HG03025 (cell line): ENCODE measurements around the gene TSPEAR.

Experiments
- ATAC-seq: cut with Tn5 transposase; IDR thresholded peaks from one replicate; pipeline ENCODE4 v1.9.1; 2021; ENCODE audit warnings: mild to moderate bottlenecking, moderate library complexity; ENCODE audit not compliant: unreplicated experiment, low FRiP score

The TSPEAR gene

DNA sequence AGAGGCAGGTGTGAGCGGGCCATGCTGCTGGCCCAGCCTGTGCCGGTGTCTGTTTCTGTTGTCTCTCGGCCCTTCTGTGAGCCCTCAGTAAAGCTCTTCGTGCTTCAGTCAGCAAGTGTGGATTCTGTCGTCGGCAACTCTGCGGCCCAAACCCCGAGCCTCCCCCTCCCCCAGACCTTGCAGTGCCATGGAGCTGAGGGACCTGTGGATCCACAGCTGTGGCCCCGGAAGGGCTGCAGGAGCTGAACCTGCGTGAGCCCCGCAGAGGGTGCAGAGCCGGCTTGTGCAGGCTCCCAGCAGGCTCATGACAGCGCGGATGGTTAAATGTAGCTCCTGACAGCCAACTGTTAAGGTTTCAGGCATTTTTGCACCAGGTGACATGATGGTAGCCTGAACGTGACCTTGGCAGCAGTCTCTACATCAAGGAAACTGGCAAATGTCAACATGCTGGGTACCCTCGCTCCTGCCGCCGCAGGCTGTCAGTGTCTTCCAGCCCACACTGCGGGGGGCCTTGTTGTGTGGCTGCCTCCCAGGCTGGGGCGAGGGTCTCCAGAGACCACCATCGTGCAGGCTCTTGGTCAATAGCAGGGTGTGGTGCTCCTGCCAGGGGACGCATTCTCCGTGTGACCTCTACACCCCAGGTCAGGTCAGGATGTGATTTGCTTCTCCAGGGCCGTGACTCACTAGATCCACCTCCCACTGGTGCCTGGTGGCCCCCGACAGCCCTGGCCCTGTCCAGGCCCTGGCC, 249.1 kb downstream of the TSPEAR start:
- ATAC-seq: no peak

- no peak for ATAC-seq
These were observed 249.8 kb downstream of the TSPEAR start for GRCh38 chr21:44461464-44462001.

- ATAC-seq: no peak
These were observed 250.4 kb downstream of the TSPEAR start for GRCh38 chr21:44461005-44461404.

- ATAC-seq: no peak
These were observed 251.0 kb downstream of the TSPEAR start for GRCh38 chr21:44460441-44460755.

GRCh38 chr21:44459712-44460440, 251.5 kb downstream of the TSPEAR start:
- no peak for ATAC-seq

DNA sequence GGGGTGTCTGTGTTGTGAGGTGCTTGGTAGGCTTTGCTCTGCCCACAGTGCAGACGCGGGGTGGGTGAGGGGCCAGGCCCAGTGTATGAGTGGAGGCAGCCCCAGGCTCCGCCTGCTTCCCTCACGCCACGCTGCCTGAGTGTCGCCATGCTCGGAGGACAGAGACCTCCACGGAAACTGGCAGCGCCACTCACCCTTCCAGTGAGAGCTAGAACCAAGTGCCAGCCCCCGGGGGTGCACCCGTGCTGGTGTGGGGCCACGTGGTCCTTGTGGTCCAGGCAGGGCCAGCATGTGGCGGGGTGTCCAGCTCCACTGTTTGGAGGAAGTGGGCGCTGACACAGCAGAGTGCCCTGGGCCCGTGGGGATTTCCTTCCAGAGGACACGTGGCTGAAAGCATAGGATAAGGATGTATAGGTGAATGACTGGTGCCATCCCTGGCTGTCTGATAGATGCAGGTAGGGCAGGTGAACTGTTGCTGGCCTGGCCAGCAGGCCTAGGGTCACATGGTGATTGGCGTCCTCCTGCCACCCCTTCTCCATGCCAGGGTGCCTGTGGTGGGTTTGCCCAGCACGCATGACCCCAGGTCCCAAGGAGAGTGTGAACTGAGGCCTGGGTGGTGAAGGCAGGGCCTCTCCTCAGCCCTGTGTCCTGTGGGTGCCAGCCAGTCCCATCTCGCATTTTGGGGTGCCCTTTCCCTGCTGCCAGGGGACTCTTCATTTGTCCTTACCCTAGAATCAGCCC, 252.2 kb downstream of the TSPEAR start:
- no peak for ATAC-seq

DNA sequence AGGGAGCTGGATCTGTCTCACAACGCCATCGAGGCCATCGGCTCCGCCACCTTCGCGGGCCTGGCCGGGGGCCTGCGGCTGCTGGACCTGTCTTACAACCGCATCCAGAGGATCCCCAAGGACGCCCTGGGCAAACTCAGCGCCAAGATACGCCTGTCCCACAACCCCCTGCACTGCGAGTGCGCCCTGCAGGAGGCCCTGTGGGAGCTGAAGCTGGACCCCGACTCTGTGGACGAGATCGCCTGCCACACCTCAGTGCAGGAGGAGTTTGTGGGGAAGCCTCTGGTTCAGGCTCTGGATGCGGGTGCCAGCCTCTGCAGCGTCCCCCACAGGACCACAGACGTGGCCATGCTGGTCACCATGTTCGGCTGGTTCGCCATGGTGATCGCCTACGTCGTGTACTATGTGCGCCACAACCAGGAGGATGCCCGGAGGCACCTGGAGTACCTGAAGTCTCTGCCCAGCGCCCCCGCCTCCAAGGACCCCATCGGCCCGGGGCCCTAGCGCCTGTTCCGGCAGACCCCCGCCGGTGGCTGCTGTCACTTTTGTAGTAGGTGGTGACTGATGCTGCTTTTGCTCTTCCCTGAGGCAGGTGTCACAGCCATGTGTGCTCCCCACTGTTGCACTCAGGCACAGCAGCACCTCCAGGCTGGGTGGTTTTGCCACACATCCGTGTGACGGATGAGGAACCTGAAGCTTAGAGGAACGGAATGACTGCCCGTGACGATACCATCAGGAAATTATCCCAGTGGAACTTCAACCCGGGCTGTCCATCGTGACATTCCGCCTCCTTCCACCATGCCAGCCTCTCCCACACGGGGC, 254.2 kb downstream of the TSPEAR start:
- ATAC-seq: no peak

DNA sequence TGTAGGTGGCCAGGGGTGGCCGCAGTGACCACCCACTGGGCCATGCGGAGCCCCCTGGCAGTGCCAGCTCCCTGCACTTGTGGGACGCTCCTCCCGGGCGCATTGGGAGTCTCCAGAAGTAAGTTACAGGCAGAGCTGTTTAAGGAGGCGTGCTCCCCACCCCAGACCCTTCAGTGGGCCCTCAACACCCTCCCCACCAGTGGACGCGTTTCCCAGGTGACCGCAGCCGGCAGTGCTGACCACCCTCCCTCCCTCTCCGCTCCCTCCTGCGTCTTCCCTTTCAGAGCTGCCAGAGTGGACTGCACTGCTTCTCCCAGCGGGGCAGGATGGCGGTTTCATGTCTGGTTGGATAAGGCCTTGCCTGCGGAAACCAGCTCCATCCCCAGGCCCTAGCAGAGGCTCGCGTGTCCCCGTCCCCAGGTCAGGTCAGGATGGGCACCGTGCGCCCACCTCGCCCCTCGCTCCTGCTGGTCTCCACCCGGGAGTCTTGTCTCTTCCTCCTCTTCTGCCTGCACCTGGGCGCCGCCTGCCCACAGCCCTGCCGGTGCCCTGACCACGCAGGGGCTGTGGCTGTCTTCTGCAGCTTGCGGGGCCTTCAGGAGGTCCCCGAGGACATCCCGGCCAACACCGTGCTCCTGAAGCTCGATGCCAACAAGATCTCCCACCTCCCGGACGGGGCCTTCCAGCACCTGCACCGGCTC, 255.0 kb downstream of the TSPEAR start:
- ATAC-seq: no peak

GRCh38 chr21:44455524-44456213, 255.7 kb downstream of the TSPEAR start:
- ATAC-seq: no peak

DNA sequence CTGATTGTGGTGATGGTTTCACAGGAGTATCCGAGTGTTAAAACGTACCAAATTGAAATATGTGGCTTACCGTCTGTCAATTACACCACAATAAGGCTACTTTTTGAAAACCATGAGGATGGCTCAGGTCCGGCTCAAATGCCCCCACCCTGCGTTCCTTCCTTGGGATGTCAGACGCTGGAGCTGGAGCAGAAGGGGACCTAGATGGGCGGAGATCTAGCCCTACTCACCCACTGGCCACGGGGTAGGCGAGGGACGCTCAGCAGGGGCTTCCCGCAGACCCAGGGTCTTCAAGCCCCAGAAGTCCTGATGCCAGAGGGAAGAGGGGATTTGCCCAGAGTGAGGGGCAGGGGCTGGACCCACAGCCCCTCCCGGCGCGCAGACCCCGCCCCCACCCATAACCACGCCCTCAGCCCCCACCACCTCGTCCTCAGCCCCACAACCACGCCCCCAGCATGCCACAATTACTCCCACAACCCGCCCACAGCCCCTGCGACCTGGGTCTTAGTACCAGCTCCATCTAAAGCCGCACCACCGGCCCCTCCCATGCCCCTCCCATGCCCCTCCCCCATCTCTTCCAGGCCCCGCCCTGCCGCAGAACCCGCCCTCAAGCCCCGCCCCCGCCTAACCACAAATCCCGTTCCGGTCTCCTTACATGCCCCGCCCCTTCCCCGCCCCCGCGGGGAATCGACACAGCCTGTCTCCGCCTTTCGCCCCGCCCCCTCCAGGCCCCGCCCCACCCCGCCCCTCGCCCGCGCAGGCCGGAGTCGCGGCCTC, 256.4 kb downstream of the TSPEAR start, which contains the start of gene LRRC3:
LRRC3 (plus strand) TSS at position 764 of the 777 bp plus-strand sequence. CDS start 1,135 bp downstream, outside the sequence.
- no peak for ATAC-seq

- ATAC-seq: no peak
These were observed 257.3 kb downstream of the TSPEAR start for GRCh38 chr21:44454058-44454457.

DNA sequence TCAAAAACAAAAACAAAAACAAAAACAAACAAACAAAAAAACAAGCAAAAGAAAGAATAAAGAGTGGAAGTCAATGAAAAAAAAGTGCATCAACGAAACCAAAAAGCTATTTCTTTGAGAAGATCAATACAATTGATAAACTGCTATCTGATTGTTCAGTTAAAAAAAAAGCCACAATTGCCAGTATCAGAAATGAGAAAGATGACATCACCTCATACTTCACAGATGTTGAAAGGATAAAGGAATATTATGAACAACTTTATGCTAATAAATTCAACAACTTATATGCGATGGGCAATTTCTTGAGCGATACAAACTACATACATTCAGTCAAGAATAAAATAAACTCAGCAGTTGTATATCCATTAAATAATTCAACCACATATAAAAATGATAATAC, 258.3 kb downstream of the TSPEAR start:
- no peak for ATAC-seq

DNA sequence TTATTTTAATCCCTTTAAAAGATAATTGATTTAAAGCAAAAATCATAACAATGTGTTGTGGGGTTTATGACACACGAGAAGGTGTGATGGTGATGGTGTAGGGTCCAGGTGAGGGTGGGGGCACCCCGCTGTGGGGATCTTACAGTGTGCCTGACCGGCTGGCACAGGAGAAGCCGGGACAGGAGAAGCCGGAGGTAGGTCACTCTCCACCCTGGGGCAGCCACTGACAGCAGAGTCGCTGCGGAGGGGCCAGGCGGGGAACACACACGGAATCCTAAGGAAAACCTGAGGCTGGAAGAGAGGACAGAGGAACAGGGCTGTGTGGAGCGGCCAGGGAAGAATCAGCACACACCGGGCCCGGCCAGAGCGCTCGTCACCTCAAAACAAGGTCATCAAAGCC, 260.4 kb downstream of the TSPEAR start:
- no peak for ATAC-seq

GRCh38 chr21:44450402-44450801, 261.0 kb downstream of the TSPEAR start:
- ATAC-seq: no peak

DNA sequence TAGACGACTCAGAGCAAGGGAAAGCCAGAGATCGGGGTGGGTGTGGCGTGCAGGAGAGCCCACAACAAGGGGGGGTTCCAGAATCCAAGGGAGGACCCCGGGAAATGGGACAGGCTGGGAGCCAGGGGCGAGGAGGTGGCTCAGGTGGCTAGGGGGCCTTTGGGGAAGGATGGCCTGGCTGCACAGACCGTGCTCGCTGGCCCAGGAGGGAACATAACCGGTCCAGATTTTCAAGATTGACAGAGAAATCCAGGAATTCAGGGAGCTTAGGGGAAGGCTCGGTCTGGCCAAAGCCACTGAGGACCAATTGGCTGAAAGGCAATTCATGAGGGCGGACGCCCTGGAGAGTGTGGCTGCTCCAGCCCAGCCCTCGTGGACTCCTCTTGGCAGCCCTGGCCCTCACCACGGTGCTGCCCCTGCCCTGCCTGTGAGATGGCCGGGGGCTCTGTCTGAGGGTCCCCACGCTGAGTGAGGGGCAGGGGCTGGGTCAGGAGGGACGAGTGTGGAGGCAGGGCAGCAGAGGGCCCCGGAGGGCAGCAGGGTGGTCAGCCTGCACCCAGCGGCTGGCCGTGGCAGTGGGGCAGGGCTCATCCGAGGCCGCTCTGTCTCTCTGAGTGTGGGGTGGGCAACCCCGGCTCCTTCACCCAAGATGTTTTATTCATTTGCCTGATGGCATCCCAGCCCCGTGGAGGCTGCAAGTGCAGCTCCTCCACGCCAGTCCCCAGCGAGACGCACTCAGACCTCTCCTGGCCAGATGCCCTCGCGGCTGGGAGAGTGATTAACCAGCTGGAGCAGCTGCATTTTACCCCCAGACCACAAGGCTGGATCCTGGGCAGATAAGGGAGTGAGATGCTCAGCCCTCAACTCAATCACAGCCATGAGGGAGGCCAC, 261.7 kb downstream of the TSPEAR start:
- ATAC-seq: no peak

DNA sequence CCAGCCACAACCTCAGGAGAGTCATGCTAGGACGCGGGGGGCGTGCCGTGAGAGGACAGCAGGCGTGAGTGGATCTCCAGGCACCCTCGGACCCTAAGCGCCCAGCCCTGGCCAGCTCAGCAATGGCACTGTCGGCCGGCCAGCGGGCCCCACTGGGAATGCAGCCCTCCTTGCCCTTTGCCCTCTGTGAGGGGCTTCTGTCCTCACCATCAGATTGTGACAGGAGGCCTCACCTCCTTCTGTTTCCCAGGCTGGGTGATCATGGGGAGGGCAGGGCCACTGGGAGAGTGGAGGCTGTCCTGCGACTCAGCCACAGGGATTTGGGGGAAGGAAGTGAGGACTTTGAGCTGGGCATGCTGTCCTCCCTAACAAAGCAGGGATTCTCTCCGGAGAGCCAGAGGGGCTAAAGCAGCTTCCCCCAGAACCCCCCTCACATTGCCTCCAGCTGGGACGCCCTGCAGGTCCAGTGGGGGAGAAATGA, 262.7 kb downstream of the TSPEAR start:
- no peak for ATAC-seq
